Measurements from ENCODE around the gene GGA2.

- TF ChIP-seq CTCF (IDR thresholded peaks at IDR 0.05) = no peak
- TF ChIP-seq POLR2A (IDR thresholded peaks at IDR 0.05) = no peak
These were observed 5.6 kb upstream of the GGA2 start for GRCh38 chr16:23515881-23516280.

Data from breast epithelium (tissue), 3 donors.